ENCODE data around the gene MACROD1.
A peak's percentile ranks its signal among the peaks of the same experiment; 100 is the strongest.

The MACROD1 gene

DNA sequence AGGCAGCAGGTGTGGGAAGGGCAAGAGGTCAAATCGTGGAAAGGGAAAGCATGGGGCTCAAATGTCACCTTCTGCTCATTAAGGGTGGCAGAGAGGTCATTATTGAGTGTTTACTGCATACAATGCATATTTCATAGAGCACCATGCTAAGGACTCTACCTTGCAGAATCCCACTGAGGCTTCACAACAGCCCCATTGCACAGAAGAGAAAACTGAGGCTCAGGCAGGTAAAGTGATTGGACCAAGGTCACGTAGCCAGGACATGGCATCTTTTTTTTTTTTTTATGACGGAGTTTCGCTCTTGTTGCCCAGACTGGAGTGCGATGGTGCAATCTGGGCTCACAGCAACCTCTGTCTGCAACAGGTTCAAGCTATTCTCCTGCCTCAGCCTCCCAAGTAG lies 122.4 kb downstream of the MACROD1 start:
- FAIRE-seq (no peak), DNase-seq (ENCODE audit: insufficient read length, low spot score) (no peak)
- TF ChIP-seq, protein P1, sequence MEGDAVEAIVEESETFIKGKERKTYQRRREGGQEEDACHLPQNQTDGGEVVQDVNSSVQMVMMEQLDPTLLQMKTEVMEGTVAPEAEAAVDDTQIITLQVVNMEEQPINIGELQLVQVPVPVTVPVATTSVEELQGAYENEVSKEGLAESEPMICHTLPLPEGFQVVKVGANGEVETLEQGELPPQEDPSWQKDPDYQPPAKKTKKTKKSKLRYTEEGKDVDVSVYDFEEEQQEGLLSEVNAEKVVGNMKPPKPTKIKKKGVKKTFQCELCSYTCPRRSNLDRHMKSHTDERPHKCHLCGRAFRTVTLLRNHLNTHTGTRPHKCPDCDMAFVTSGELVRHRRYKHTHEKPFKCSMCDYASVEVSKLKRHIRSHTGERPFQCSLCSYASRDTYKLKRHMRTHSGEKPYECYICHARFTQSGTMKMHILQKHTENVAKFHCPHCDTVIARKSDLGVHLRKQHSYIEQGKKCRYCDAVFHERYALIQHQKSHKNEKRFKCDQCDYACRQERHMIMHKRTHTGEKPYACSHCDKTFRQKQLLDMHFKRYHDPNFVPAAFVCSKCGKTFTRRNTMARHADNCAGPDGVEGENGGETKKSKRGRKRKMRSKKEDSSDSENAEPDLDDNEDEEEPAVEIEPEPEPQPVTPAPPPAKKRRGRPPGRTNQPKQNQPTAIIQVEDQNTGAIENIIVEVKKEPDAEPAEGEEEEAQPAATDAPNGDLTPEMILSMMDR (IDR thresholded peaks at IDR 0.05; ENCODE audit: insufficient read depth, missing control alignments) = no peak

DNA sequence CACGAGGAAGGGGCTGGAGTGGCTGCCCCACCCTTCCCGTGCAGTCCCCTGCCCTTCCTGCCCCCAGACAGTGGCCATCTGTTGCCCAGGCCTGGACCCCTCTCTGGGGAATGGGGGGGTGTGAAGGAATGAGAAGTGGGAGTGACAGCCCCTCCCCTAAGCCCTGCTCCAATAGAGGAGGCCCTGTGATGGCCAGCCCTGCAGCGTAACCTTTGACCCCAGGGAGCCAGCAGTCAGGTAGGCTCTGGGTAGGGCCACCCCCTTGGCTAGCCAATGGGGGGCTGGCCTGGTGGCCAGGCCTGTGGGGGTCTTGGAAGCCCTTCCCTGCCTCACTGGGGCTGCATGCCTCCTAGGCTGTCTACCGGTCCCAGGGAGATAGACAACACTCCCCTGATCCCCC lies 123.6 kb downstream of the MACROD1 start:
- DNase-seq (ENCODE audit: insufficient read length, low spot score) (no peak), FAIRE-seq (no peak)
- TF ChIP-seq, protein P1 (IDR thresholded peaks at IDR 0.05; ENCODE audit: insufficient read depth, missing control alignments) = no peak

DNA sequence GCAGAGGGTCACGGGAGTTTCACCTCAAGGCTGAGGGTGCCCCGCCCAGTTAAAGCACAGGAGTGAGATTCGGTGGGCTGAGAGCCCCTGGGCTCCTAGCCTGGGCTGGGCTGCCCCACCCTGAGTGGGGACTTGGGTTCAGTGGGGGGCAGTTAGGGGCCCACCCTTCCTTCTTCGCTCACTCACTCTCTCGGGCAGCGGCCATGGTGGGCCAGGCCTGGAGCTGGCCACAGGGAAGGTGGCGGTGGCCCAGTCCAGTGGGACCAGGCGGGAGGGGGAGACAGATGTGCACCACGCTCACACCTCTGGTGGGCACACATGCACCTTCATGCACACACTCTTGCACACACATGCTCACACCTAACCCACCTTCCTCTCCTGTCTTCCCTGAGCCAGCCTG lies 124.1 kb downstream of the MACROD1 start:
- no peak for DNase-seq (ENCODE audit: insufficient read length, low spot score)
- FAIRE-seq = no peak
- TF ChIP-seq, protein P1 (IDR thresholded peaks at IDR 0.05; ENCODE audit: insufficient read depth, missing control alignments) = no peak

DNA sequence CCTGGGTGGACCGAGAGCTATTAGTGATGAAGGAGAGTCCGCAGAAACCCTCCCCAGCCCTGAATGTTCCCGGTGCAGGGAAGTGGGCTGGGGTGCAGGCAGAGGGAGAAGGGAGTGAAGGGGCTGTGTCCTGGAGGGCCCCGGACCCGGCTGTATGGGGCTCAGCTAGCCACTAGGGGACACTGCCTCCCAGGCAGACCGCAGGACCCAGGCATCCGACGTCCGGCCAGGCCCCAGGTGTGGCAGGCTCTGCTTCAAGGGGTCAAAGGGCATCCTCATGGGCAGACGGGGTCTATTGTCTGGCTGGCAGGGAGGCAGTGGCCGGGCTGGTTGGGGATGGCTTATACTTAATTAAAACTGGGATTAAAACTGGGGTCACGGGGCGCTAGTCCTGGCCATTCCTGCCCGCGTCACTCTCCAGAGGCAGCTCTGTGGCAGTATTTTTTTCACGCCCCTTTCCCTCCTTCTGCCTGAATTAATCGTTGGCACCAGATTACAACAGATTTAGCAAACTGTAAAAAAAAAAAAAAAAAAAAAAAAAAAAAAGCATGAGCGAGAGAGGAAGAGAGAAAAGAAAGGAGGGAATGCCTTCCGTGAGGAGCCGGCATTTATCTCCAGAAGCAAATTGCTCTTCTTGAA lies 125.1 kb downstream of the MACROD1 start:
- FAIRE-seq (no peak), DNase-seq (ENCODE audit: insufficient read length, low spot score) (no peak)
- TF ChIP-seq, protein P1 (IDR thresholded peaks at IDR 0.05; ENCODE audit: insufficient read depth, missing control alignments) = peak; percentile 25

DNA sequence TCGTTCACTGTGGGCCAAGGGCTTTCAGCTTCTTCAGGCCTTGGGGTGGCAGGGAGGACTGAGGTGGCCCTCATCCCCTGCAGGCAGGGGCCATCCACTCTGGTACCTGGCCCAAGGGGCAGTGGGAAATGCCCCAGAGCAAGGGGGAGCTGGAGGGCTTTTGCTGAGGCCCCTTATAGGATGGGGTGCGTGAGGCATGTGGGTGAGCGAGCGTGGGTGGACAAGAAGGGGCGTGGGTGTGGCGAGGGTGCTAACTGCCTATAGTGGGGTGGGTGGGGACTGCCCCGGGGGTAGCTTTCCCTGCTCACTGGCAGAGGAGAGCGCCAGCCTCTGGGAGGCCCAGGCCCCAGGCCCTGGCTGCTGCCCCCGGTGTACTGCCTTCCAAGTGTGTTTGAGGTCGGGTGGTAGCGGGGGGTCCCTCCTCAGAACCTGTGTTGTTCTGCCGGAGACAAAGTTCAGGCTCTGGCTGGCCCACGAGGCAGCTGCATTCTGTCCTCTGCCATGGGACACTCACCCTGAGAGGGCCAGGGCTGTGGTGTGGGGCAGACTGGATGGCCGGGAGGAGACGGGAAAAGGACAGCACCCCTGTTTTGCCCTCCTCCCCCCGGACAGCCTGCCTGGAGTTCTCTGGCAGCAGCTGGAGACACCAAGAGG lies 126.8 kb downstream of the MACROD1 start:
- FAIRE-seq = no peak

DNA sequence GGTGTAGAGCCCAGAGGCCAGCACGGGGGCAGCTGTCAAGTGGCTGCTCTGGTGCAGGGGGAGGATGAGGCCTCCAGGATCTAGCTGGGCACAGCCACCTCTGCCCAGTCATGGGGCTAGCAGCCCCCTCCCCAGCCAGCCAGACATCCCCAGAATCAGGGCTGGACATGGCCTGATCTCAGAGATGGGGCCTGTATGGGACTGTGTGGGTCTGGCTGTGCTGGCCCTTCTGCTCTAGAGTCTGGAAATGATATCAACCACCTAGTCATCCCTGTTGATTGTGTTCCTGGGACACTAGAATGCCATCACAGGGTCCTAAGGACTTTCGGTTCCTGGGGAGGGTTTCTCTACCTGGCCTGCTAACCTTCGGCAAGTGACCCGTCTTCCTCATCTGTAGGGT lies 127.4 kb downstream of the MACROD1 start:
- TF ChIP-seq, protein P1 (IDR thresholded peaks at IDR 0.05; ENCODE audit: insufficient read depth, missing control alignments) = no peak
- no peak for DNase-seq (ENCODE audit: insufficient read length, low spot score)
- no peak for FAIRE-seq

More for the DNA sequence above, 126.8 kb downstream of the MACROD1 start:
- DNase-seq (ENCODE audit: insufficient read length, low spot score) = no peak
- TF ChIP-seq, protein P1 (IDR thresholded peaks at IDR 0.05; ENCODE audit: insufficient read depth, missing control alignments) = no peak

DNA sequence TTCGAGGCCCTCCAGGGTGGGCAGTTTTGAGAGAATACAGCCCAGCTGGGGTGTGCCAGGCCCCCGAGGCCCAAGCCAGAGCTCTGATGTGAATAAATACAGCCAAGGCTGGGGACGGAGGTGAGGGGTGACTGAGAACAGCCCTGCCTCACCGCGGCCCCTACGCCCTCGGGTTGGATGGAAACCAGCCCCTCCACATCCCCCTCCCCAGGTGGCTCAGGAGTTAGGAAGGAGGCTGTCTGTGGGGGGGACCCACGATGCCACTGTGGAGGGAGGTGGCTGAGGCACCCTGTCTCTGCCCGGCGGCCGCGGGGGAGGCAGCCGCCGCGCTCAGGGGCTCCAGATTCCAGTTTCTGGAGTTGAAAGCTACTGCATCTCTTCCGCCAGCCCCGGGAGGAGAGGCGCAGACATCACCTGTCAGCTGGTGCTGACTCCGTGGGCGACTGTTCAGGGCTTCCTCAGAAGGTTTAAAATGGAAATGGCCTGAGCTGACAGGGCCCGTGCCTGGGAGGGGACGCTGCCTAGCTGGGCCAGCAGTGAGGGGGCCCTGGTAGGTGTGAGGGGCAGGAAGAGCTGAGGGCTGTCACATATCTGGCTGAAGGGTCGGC lies 128.8 kb downstream of the MACROD1 start:
- DNase-seq (ENCODE audit: insufficient read length, low spot score) (no peak), FAIRE-seq (no peak)
- TF ChIP-seq, protein P1 (IDR thresholded peaks at IDR 0.05; ENCODE audit: insufficient read depth, missing control alignments) = no peak
